ENCODE measurements around the gene CES4A. TPM values are rescaled to one million over a fixed set of nuclear protein-coding genes. Genes with fewer than 3 reads are reported as not detected.

The CES4A gene
- total and polyA plus RNA-seq, 9 of the 15 experiments (the other 6 are each of a cell fraction or from before 2014, with no cell fraction given) = 0.09 to 0.13 (median 0.11) TPM; not detected in 6

DNA sequence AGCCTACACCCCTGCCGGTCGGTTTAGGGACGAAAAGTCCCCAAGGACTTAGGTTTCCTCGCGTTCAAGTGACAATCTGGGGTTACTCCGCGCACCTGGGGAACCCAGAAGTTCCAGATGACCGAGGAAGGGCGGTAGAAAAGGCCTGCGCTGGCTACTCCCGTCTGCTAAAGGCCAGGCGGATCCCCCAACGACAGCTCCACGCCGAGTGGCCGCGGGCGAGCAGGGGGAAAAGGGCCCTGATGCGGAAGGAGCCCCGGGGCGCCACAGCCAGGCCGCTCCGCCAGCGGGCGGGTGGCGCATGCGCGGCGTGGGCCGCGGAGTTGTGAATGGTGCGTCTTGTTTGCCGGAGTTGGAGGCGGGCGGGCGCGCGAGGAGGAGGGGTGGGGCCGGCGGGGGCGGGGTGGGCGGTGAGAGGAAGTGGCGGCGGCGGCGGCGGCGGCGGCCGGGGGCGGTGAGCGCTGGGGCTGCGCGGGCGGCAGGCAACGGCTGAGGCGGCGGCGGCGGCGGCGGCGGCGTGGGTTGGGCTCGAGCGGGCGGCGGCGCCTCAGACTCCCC is 40.4 kb downstream of the CES4A start, which contains the start of gene CBFB (continued):
- TF ChIP-seq MXI1 (IDR thresholded peaks at IDR 0.05; ENCODE audit: low read depth, low read length) (no peak), C11orf30 (IDR thresholded peaks at IDR 0.05; ENCODE audit: low read depth) (peak; percentile 31; the same call in 1 of the 2 replicates), CREBBP (IDR thresholded peaks at IDR 0.05; ENCODE audit: low read depth, low read length) (no peak), NR4A1 (CRISPR knock-in tag; IDR thresholded peaks at IDR 0.05) (peak; percentile 94), NR4A1 (tag; IDR thresholded peaks at IDR 0.05) (no peak; the same call in 1 of the 2 replicates), POLR2AphosphoS2 (IDR thresholded peaks at IDR 0.05; ENCODE audit: low read length) (peak; percentile 59; the same call in 1 of the 2 replicates), XRCC5 (IDR thresholded peaks at IDR 0.05; ENCODE audit: low read depth, low read length) (peak; percentile 71; the same call in 1 of the 2 replicates), EGR1 (conservative IDR thresholded peaks at IDR 0.05) (peak; percentile 58; the same call in 1 of the 2 replicates), LARP7 (IDR thresholded peaks at IDR 0.05) (peak; percentile 48; the same call in 1 of the 2 replicates), ZNF561 (CRISPR knock-in tag; conservative IDR thresholded peaks at IDR 0.05) (no peak), MCM7 (IDR thresholded peaks at IDR 0.05) (no peak), RNF219 (CRISPR knock-in tag; IDR thresholded peaks at IDR 0.05) (no peak), ZHX1 (conservative IDR thresholded peaks at IDR 0.05; ENCODE audit: low read length) (no peak), HDAC1 (IDR thresholded peaks at IDR 0.05) (peak in 1 of 2 experiments; percentile 61; a peak in 1 of 4 replicates), MECOM (CRISPR knock-in tag; IDR thresholded peaks at IDR 0.05) (peak; percentile 62; the same call in 1 of the 2 replicates), RERE (CRISPR knock-in tag; IDR thresholded peaks at IDR 0.05; ENCODE audit: borderline replicate concordance) (no peak)
- TF ChIP-seq, protein P1, sequence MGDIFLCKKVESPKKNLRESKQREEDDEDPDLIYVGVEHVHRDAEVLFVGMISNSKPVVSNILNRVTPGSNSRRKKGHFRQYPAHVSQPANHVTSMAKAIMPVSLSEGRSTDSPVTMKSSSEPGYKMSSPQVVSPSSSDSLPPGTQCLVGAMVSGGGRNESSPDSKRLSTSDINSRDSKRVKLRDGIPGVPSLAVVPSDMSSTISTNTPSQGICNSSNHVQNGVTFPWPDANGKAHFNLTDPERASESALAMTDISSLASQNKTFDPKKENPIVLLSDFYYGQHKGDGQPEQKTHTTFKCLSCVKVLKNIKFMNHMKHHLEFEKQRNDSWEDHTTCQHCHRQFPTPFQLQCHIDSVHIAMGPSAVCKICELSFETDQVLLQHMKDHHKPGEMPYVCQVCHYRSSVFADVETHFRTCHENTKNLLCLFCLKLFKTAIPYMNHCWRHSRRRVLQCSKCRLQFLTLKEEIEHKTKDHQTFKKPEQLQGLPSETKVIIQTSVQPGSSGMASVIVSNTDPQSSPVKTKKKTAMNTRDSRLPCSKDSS (IDR thresholded peaks at IDR 0.05; ENCODE audit: low read depth, partially characterized antibody) = no peak

Data from K562 (cell line).